Panc1 (cell line): ENCODE results near the gene FBXO31.

Experiments
- POLR2AphosphoS5 ChIP-seq: IDR thresholded peaks from 2 replicates; pipeline ENCODE4 v1.6.1; 2012; ENCODE audit warnings: mild to moderate bottlenecking, low read depth, low read length, moderate library complexity
- TF ChIP-seq, protein P1 (sequence below): fragments of 450-650 bp; IDR thresholded peaks from 2 replicates; pipeline ENCODE4 v1.5.1; 2017; ENCODE audit warnings: mild to moderate bottlenecking
- TF ChIP-seq, protein P2 (sequence below), 2 experiments: IDR thresholded peaks; 2 replicates each; pipeline ENCODE4 v1.6.1; 2011 to 2012; ENCODE audit warnings: low read depth in 2 of 2, control low read depth in 1 of 2, low read length in 1 of 2, mild to moderate bottlenecking in 1 of 2, moderate library complexity in 1 of 2; ENCODE audit not compliant: insufficient read depth in 1 of 2

DNA sequence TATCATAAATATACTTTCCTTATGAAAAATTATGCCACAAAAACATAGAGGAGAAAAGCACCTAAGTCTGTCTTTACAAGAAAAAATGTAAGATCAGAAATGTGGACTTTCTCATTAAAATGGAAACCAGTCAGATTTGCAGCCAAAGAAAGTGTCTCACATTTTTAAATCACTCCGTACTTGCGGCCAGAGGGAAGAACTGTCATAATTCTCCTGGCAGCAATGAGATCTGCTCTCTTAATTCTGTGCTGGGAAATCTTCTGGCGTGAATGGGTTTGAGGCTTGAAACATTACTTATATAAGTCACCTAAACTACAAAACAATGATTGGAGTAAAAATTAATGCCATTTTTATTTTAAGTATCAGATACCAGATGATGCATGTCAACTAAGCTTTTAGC is 77.1 kb downstream of the FBXO31 start:
- TF ChIP-seq, protein P1, sequence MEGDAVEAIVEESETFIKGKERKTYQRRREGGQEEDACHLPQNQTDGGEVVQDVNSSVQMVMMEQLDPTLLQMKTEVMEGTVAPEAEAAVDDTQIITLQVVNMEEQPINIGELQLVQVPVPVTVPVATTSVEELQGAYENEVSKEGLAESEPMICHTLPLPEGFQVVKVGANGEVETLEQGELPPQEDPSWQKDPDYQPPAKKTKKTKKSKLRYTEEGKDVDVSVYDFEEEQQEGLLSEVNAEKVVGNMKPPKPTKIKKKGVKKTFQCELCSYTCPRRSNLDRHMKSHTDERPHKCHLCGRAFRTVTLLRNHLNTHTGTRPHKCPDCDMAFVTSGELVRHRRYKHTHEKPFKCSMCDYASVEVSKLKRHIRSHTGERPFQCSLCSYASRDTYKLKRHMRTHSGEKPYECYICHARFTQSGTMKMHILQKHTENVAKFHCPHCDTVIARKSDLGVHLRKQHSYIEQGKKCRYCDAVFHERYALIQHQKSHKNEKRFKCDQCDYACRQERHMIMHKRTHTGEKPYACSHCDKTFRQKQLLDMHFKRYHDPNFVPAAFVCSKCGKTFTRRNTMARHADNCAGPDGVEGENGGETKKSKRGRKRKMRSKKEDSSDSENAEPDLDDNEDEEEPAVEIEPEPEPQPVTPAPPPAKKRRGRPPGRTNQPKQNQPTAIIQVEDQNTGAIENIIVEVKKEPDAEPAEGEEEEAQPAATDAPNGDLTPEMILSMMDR: no peak
- TF ChIP-seq, protein P2, sequence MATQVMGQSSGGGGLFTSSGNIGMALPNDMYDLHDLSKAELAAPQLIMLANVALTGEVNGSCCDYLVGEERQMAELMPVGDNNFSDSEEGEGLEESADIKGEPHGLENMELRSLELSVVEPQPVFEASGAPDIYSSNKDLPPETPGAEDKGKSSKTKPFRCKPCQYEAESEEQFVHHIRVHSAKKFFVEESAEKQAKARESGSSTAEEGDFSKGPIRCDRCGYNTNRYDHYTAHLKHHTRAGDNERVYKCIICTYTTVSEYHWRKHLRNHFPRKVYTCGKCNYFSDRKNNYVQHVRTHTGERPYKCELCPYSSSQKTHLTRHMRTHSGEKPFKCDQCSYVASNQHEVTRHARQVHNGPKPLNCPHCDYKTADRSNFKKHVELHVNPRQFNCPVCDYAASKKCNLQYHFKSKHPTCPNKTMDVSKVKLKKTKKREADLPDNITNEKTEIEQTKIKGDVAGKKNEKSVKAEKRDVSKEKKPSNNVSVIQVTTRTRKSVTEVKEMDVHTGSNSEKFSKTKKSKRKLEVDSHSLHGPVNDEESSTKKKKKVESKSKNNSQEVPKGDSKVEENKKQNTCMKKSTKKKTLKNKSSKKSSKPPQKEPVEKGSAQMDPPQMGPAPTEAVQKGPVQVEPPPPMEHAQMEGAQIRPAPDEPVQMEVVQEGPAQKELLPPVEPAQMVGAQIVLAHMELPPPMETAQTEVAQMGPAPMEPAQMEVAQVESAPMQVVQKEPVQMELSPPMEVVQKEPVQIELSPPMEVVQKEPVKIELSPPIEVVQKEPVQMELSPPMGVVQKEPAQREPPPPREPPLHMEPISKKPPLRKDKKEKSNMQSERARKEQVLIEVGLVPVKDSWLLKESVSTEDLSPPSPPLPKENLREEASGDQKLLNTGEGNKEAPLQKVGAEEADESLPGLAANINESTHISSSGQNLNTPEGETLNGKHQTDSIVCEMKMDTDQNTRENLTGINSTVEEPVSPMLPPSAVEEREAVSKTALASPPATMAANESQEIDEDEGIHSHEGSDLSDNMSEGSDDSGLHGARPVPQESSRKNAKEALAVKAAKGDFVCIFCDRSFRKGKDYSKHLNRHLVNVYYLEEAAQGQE (IDR thresholded peaks at IDR 0.05; ENCODE audit: insufficient read depth in 1 of 2, low read depth in 2 of 2, low read length in 1 of 2): no peak
- no peak for TF ChIP-seq POLR2AphosphoS5
